ENCODE results near the gene KCNA1.

The KCNA1 gene

DNA sequence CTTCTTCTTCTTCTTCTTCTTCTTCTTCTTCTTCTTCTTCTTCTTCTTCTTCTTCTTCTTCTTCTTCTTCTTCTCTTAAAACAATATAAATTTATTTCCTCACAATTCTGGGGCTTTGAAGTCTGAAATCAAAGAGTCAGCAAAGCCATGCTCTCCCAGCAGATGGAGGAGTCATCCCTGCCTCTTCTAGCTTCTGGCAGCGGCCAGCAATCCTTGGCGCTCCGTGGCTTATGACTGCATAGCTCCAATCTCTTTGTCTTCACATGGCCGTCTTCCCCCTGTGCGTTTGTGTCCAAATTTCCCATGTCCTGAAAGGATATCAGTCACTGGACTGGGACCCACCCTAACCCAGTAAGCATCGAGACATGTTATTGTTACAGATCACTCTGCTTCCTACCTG, 22.9 kb downstream of the KCNA1 start:
- Mint-ChIP-seq H3K4me3 (no peak overlapping the region), H3K9me3 (no peaks in the 10 kb centered on the region), H3K27ac (no peak overlapping the region), H3K27me3 (peaks cover 55 to 65% of the 10 kb centered on the region in 2 donors), H3K36me3 (ENCODE audit: insufficient read depth) (peaks cover 3% of the 10 kb centered on the region), H3K4me1 (ENCODE audit: low read depth in 2 of 2) (no peaks in the 10 kb centered on the region)
- DNase-seq = no peak
- ATAC-seq (replicated peaks) = no peak

DNA sequence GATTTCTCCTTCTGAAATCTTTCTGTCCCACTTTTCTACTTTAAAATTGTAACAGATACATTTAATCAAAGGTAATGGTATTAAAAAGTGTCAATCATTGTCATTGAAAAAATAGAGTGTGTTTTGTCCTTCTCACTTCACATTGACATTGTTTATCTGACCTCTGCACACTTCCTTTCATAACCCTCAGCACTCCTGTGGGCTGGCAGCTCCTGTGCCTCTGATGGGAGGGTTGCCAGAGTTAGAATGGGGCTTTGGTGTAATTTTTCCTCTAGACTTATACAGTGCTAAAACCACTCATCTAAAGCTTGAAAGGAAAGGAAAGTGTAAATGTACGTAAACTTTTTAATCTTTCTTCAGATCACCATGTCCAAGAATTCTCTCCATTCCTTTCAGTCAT, 23.7 kb downstream of the KCNA1 start:
- Mint-ChIP-seq H3K9me3 (no peaks in the 10 kb centered on the region), H3K4me1 (ENCODE audit: low read depth in 2 of 2) (no peaks in the 10 kb centered on the region), H3K27me3 (peaks cover 48 to 57% of the 10 kb centered on the region in 2 donors), H3K27ac (no peak overlapping the region), H3K36me3 (ENCODE audit: insufficient read depth) (peaks cover 3% of the 10 kb centered on the region), H3K4me3 (no peak overlapping the region)
- DNase-seq (no peak), ATAC-seq (replicated peaks) (no peak)

GRCh38 chr12:4934407-4935035, 24.8 kb downstream of the KCNA1 start:
- H3K4me1 Mint-ChIP-seq (ENCODE audit: low read depth in 2 of 2) = no peaks in the 10 kb centered on the region
- ATAC-seq (replicated peaks) (no peak), DNase-seq (no peak)
- no peak overlapping the region for H3K4me3 Mint-ChIP-seq
- H3K27me3 Mint-ChIP-seq = peaks cover 46 to 48% of the 10 kb centered on the region in 2 donors
- peaks cover 3% of the 10 kb centered on the region for H3K36me3 Mint-ChIP-seq (ENCODE audit: insufficient read depth)
- no peaks in the 10 kb centered on the region for H3K9me3 Mint-ChIP-seq
- H3K27ac Mint-ChIP-seq = no peak overlapping the region

DNA sequence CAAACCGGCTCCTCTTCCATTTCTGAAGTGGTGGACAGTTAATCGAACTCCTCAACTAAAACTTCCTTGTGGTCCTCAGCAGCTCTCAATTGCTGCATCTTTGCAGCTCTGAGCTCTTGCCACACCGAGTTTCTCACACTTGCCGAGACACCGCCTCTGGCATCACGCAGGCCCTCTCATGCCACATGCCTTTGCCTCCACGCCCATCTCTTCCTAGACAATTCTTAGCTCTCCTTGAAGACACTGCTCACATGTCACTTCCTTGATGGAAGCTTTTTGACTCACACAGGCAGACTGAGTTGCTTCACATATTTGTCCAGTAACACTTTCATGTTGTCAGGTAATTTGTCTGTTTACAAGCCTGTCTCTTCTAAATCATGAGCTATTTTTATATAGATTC, 29.2 kb downstream of the KCNA1 start:
- no peak for DNase-seq
- no peak for ATAC-seq (replicated peaks)
- Mint-ChIP-seq H3K27ac (no peak overlapping the region), H3K4me1 (ENCODE audit: low read depth in 2 of 2) (no peaks in the 10 kb centered on the region), H3K9me3 (no peaks in the 10 kb centered on the region), H3K27me3 (peaks cover 8 to 16% of the 10 kb centered on the region in 2 donors), H3K4me3 (no peak overlapping the region), H3K36me3 (ENCODE audit: insufficient read depth) (no peaks in the 10 kb centered on the region)

DNA sequence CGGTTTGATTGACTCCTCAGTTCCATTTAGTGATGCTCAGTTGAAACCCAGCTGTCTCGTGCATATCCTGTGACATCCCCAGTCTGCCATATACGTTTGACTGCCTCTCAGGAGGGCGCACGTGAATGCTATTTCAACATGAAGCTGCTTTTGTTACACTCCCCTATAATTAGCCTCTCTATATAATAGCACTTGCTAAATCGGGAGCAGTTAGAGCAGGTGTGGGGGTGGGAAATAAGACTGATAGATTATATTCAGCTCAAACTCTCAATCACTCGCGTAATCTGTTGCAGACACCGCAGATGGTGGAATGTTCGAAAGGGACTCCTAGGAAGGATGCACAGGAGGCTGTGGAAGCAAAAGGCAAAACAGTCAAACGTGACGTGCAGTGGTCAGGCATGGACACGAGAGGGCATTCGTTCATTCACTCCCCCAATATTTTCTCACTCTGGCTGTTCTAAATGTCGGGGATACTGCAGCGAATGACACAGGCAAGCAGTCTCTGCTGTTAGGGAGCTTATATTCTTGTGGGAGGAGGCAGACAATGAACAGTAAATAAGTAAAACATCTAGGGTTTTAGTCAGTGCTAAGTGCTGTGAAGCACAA, 29.8 kb downstream of the KCNA1 start:
- H3K36me3 Mint-ChIP-seq (ENCODE audit: insufficient read depth) = no peaks in the 10 kb centered on the region
- H3K27me3 Mint-ChIP-seq = peaks cover 8 to 10% of the 10 kb centered on the region in 2 donors
- no peaks in the 10 kb centered on the region for H3K9me3 Mint-ChIP-seq
- H3K4me1 Mint-ChIP-seq (ENCODE audit: low read depth in 2 of 2) = no peaks in the 10 kb centered on the region
- DNase-seq = no peak
- no peak overlapping the region for H3K27ac Mint-ChIP-seq
- ATAC-seq (replicated peaks) = no peak
- no peak overlapping the region for H3K4me3 Mint-ChIP-seq

DNA sequence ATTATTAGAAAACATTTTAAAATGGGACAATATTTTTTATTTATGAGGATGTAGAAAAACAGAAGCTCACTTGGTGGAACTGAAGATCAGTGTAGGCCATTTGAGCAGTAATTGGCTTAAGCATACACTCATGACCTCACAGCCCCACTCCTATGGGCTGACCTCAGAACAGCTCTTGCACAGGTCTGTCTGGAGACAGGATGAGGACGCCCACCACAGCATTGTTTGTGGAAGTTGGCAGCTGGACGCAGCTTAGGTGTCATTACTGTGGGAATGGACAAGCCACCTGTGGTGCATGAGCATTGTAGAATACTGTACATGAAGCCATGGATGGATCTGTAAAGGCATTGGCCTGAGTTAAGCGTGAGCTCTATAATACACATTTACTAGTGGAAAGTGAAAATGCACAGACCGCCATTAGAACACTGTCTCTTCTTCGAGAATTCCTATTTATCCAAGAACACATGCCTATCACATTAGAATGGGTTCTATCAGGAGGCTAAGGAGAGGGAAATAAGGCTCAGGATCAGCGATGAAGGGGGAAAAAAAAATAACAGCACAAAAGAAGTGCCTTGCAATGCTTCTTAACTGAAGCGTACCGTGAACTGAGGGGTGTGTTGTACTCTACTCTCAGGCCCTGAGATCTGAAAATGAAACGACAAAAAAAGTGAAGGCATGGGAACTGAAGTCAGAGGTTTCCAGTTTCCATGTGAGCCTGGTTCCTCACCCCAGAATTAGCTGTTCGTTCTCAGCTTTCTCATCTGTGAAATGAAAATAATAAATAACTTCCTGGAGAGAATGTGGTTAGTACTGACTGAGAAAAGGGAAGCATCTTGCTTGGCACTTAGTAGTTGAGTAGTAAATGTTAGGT, 33.6 kb downstream of the KCNA1 start:
- Mint-ChIP-seq H3K4me3 (no peak overlapping the region), H3K27me3 (peaks cover 13 to 31% of the 10 kb centered on the region in 2 donors), H3K36me3 (ENCODE audit: insufficient read depth) (no peaks in the 10 kb centered on the region), H3K4me1 (ENCODE audit: low read depth in 2 of 2) (no peaks in the 10 kb centered on the region), H3K9me3 (no peaks in the 10 kb centered on the region), H3K27ac (no peak overlapping the region)
- no peak for DNase-seq
- ATAC-seq (replicated peaks) = no peak

GRCh38 chr12:4943938-4944284, 34.2 kb downstream of the KCNA1 start:
- ATAC-seq (replicated peaks) (no peak), DNase-seq (no peak)
- Mint-ChIP-seq H3K36me3 (ENCODE audit: insufficient read depth) (no peaks in the 10 kb centered on the region), H3K4me3 (no peak overlapping the region), H3K27ac (no peak overlapping the region), H3K27me3 (peaks cover 13 to 31% of the 10 kb centered on the region in 2 donors), H3K4me1 (ENCODE audit: low read depth in 2 of 2) (no peaks in the 10 kb centered on the region), H3K9me3 (no peaks in the 10 kb centered on the region)

GRCh38 chr12:4947253-4947652, 37.5 kb downstream of the KCNA1 start:
- no peaks in the 10 kb centered on the region for H3K4me1 Mint-ChIP-seq (ENCODE audit: low read depth in 2 of 2)
- H3K27ac Mint-ChIP-seq = no peak overlapping the region
- no peaks in the 10 kb centered on the region for H3K36me3 Mint-ChIP-seq (ENCODE audit: insufficient read depth)
- H3K4me3 Mint-ChIP-seq = no peak overlapping the region
- ATAC-seq (replicated peaks) (no peak), DNase-seq (no peak)
- peaks cover 13 to 33% of the 10 kb centered on the region in 2 donors for H3K27me3 Mint-ChIP-seq
- H3K9me3 Mint-ChIP-seq = no peaks in the 10 kb centered on the region

DNA sequence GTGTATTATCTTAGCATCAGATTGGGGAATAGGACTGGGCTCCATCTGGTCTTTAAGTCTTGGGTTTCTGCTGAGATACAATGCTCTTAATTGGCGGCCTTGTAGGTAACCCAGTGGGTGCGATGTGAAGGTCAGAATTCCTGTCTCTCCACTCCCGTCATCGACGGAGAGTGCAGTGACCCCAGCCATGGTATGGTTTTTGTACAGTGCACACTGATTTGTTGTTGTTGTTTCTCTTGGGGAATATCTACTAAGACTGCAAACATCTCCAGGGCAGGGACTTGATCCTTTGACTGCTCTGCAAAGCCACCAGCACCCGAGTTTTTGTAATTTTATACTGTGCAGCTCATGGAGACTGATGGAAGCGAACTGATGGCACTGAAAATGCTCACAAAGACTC, 41.4 kb downstream of the KCNA1 start:
- Mint-ChIP-seq H3K27me3 (peaks cover 33 to 58% of the 10 kb centered on the region in 2 donors), H3K27ac (no peak overlapping the region), H3K9me3 (no peaks in the 10 kb centered on the region), H3K4me1 (ENCODE audit: low read depth in 2 of 2) (no peaks in the 10 kb centered on the region), H3K4me3 (no peak overlapping the region), H3K36me3 (ENCODE audit: insufficient read depth) (no peaks in the 10 kb centered on the region)
- ATAC-seq (replicated peaks) = no peak
- DNase-seq = no peak

DNA sequence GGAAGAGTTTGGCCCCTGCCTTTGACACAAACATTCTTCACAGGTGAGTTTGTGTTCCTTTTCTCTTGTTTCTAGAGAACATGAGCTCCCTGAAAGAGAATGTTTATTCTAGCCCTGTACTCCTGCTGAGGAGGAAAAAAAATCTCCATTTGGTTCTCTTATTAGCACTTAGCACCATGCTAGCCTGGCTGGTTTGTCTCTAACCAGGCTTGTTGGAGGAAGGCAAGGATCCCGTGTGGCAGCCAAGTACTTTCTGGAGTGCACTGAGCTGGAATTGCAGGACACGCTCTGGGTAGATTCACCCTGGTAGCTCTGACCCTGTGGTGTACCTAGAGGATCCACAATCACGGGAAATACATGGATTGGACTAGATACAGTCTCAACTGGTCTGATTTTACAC, 41.9 kb downstream of the KCNA1 start:
- no peak for ATAC-seq (replicated peaks)
- no peak for DNase-seq
- no peaks in the 10 kb centered on the region for H3K9me3 Mint-ChIP-seq
- H3K27ac Mint-ChIP-seq = no peak overlapping the region
- no peaks in the 10 kb centered on the region for H3K36me3 Mint-ChIP-seq (ENCODE audit: insufficient read depth)
- peaks cover 35 to 58% of the 10 kb centered on the region in 2 donors for H3K27me3 Mint-ChIP-seq
- H3K4me1 Mint-ChIP-seq (ENCODE audit: low read depth in 2 of 2) = no peaks in the 10 kb centered on the region
- H3K4me3 Mint-ChIP-seq = no peak overlapping the region

GRCh38 chr12:4954621-4955354, 45.1 kb downstream of the KCNA1 start:
- Mint-ChIP-seq H3K4me3 (no peak overlapping the region), H3K9me3 (no peaks in the 10 kb centered on the region), H3K4me1 (ENCODE audit: low read depth in 2 of 2) (no peaks in the 10 kb centered on the region), H3K36me3 (ENCODE audit: insufficient read depth) (no peaks in the 10 kb centered on the region), H3K27me3 (peaks cover 52 to 77% of the 10 kb centered on the region in 2 donors), H3K27ac (no peak overlapping the region)
- no peak for ATAC-seq (replicated peaks)
- no peak for DNase-seq

- no peaks in the 10 kb centered on the region for H3K4me1 Mint-ChIP-seq (ENCODE audit: low read depth in 2 of 2)
- no peak for ATAC-seq (replicated peaks)
- H3K4me3 Mint-ChIP-seq = no peak overlapping the region
Measured at GRCh38 chr12:4956054-4956453, 46.3 kb downstream of the KCNA1 start.

DNA sequence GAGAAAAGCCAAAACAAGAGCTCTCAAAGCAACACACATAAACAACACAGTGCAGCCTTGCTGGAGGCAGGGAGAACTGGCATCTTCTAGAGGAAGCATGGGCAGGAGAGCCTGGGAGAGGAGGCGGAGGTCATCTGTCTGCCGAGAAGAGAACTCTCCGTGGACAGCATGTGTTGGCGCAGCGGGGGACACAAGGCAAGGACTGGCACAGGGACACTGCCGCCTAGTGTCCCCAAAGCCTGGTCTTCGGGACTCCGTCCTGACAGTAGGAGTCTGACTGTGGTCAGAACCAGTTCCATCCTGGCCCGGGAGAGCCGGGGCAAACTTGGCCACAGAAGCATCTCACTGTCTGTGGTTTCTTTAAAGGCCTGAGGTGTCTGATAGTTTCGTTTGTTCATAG, 47.3 kb downstream of the KCNA1 start:
- Mint-ChIP-seq H3K27ac (no peak overlapping the region), H3K27me3 (peaks cover 59 to 94% of the 10 kb centered on the region in 2 donors), H3K9me3 (no peaks in the 10 kb centered on the region), H3K4me1 (ENCODE audit: low read depth in 2 of 2) (no peaks in the 10 kb centered on the region), H3K4me3 (no peak overlapping the region), H3K36me3 (ENCODE audit: insufficient read depth) (no peaks in the 10 kb centered on the region)
- DNase-seq (no peak), ATAC-seq (replicated peaks) (no peak)

More at GRCh38 chr12:4956054-4956453, 46.3 kb downstream of the KCNA1 start:
- Mint-ChIP-seq H3K27me3 (peaks cover 55 to 85% of the 10 kb centered on the region in 2 donors), H3K36me3 (ENCODE audit: insufficient read depth) (no peaks in the 10 kb centered on the region), H3K9me3 (no peaks in the 10 kb centered on the region), H3K27ac (no peak overlapping the region)
- no peak for DNase-seq
